ENCODE measurements around the gene TANGO2.
A peak's percentile ranks its signal among the peaks of the same experiment; 100 is the strongest.

TANGO2 gene

GRCh38 chr22:20022231-20022977 is 1.5 kb downstream of the TANGO2 start:
- H3K4me3 ChIP-seq (ENCODE audit: low read depth, low read length): peak overlapping the region; percentile 93
- DNase-seq (ENCODE audit: low read depth): no peak
- TF ChIP-seq, protein P1, sequence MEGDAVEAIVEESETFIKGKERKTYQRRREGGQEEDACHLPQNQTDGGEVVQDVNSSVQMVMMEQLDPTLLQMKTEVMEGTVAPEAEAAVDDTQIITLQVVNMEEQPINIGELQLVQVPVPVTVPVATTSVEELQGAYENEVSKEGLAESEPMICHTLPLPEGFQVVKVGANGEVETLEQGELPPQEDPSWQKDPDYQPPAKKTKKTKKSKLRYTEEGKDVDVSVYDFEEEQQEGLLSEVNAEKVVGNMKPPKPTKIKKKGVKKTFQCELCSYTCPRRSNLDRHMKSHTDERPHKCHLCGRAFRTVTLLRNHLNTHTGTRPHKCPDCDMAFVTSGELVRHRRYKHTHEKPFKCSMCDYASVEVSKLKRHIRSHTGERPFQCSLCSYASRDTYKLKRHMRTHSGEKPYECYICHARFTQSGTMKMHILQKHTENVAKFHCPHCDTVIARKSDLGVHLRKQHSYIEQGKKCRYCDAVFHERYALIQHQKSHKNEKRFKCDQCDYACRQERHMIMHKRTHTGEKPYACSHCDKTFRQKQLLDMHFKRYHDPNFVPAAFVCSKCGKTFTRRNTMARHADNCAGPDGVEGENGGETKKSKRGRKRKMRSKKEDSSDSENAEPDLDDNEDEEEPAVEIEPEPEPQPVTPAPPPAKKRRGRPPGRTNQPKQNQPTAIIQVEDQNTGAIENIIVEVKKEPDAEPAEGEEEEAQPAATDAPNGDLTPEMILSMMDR (IDR thresholded peaks at IDR 0.05; ENCODE audit: low read depth, low read length, missing control alignments): no peak
- in situ Hi-C loops (cut with HindIII; ENCODE audit: low sequenced_read_pairs): loop anchor here (5.0 kb wide), 1 partner anchor 50 kb away; no protein-coding TSS in a partner anchor

DNA sequence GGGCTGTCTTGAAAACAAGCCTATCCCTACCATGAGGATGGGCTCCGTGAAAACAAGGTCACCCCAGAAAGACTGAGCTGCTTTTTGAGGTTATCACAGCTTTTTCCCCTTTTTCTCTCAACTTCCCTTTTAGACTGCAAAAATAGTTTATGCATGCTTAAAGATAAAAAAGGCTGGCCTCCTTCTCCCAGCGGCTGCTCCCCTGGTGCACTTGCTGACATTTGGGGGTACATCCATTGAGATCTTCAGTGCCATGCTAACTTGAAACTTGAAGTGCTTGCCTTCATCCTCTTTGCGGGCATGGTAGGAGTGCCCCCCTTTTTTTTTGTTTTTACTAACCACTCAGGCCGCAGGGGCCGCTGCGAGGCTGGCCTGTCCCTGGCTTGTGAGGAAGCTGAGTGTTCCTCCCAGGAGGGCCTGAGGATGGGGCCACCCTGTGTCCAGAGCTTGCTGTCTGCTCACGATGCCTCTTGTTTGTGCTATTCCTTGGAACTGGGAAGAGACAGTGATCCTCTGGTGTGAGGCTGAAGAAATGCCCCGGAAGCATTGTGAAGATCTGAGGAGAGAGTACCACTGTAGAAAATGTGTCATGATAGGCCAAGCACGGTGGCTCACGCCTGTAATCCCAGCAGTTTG is 2.2 kb downstream of the TANGO2 start:
- no peak for DNase-seq (ENCODE audit: low read depth)
- no peak overlapping the region for H3K4me3 ChIP-seq (ENCODE audit: low read depth, low read length)
- in situ Hi-C loops (cut with HindIII; ENCODE audit: low sequenced_read_pairs): loop anchor here (5.0 kb wide), 1 partner anchor 51 kb away; no protein-coding TSS in a partner anchor
- TF ChIP-seq, protein P1 (IDR thresholded peaks at IDR 0.05; ENCODE audit: low read depth, low read length, missing control alignments): no peak

GRCh38 chr22:20024225-20024624 is 3.3 kb downstream of the TANGO2 start:
- H3K4me3 ChIP-seq (ENCODE audit: low read depth, low read length): no peak overlapping the region
- no peak for DNase-seq (ENCODE audit: low read depth)
- in situ Hi-C loops (cut with HindIII; ENCODE audit: low sequenced_read_pairs): loop anchor here (5.0 kb wide), 1 partner anchor 52 kb away; no protein-coding TSS in a partner anchor
- TF ChIP-seq, protein P1 (IDR thresholded peaks at IDR 0.05; ENCODE audit: low read depth, low read length, missing control alignments): no peak

- TF ChIP-seq, protein P1 (IDR thresholded peaks at IDR 0.05; ENCODE audit: low read depth, low read length, missing control alignments): no peak
- in situ Hi-C loops (cut with HindIII; ENCODE audit: low sequenced_read_pairs): loop anchor here (5.0 kb wide), 1 partner anchor 53 kb away; no protein-coding TSS in a partner anchor
- DNase-seq (ENCODE audit: low read depth): no peak
- H3K4me3 ChIP-seq (ENCODE audit: low read depth, low read length): no peak overlapping the region
Measured at GRCh38 chr22:20024650-20025397, 3.9 kb downstream of the TANGO2 start.

GRCh38 chr22:20025401-20026203 is 4.7 kb downstream of the TANGO2 start:
- in situ Hi-C loops (cut with HindIII; ENCODE audit: low sequenced_read_pairs): no loop called here

More at GRCh38 chr22:20025401-20026203, 4.7 kb downstream of the TANGO2 start:
- TF ChIP-seq, protein P1 (IDR thresholded peaks at IDR 0.05; ENCODE audit: low read depth, low read length, missing control alignments): no peak
- H3K4me3 ChIP-seq (ENCODE audit: low read depth, low read length): no peak overlapping the region
- no peak for DNase-seq (ENCODE audit: low read depth)

All from astrocyte of the cerebellum (primary cell).